Measurements from ENCODE around the gene TULP4.

DNA sequence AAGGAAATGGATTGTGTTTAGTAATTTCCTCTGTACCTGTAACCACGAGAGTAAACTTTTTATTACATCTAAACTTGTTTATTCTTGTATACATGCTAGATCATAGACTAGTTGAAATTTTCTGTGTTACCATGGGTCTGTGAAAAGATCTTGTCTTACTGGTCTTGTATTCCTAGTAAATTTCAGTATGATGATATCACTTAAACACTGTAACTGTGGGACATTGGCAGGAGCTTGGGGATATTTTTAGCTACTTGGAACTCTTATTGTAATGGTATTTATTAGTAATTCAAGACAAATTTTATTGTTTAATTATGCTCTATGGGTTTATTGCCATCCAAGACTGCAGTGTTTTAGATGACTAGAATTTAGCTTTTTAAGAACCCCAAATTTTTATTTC is 25.9 kb upstream of the TULP4 start:
- TF ChIP-seq, protein P1, sequence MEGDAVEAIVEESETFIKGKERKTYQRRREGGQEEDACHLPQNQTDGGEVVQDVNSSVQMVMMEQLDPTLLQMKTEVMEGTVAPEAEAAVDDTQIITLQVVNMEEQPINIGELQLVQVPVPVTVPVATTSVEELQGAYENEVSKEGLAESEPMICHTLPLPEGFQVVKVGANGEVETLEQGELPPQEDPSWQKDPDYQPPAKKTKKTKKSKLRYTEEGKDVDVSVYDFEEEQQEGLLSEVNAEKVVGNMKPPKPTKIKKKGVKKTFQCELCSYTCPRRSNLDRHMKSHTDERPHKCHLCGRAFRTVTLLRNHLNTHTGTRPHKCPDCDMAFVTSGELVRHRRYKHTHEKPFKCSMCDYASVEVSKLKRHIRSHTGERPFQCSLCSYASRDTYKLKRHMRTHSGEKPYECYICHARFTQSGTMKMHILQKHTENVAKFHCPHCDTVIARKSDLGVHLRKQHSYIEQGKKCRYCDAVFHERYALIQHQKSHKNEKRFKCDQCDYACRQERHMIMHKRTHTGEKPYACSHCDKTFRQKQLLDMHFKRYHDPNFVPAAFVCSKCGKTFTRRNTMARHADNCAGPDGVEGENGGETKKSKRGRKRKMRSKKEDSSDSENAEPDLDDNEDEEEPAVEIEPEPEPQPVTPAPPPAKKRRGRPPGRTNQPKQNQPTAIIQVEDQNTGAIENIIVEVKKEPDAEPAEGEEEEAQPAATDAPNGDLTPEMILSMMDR (IDR thresholded peaks at IDR 0.05), result no peak
- no peak for TF ChIP-seq EZH2phosphoT487 (IDR thresholded peaks at IDR 0.05)

Measured in neural progenitor cell (in vitro differentiated cells).